Activated B cell treated with CpG ODN at 0.5 μM for 24 hours (primary cell): ENCODE data around the gene MYO1A. TPM values are rescaled to one million over a fixed set of nuclear protein-coding genes. Genes with fewer than 3 reads are reported as not detected.
"Not testable (repeated sequence)": the region's sequence is repeated elsewhere in the genome, so short reads cannot be mapped to it uniquely, and the experiment has no call there.

Experiments used
- ATAC-seq: fragments of 200-7000 bp; cut with Tn5 transposase; one replicate; pipeline ENCODE4 v1.10.0; 2021; ENCODE audit warnings: low read depth, mild to moderate bottlenecking, moderate library complexity
- CTCF ChIA-PET: fragments of 350-600 bp; sonication (Branson Sonifier 250); formaldehyde crosslinking; loops from one replicate; lab custom pipeline; 2021; ENCODE audit warnings: antibody characterized with exemption; lab: Charles Lee
- POLR2A ChIA-PET: fragments of 350-600 bp; sonication (Branson Sonifier 250); formaldehyde crosslinking; loops from one replicate; lab custom pipeline; 2021; ENCODE audit warnings: antibody characterized with exemption; lab: Charles Lee
- DNase-seq: peaks from one replicate; pipeline ENCODE4 v3.0.0; 2022
- H3K27ac Mint-ChIP-seq: one replicate; pipeline ENCODE4 v1.8.0; 2020; ENCODE audit warnings: mixed read lengths
- H3K27me3 Mint-ChIP-seq: one replicate; pipeline ENCODE4 v1.8.0; 2021; ENCODE audit warnings: mixed read lengths
- H3K36me3 Mint-ChIP-seq: one replicate; pipeline ENCODE4 v1.8.0; 2021; ENCODE audit warnings: low read depth, mixed read lengths
- H3K4me1 Mint-ChIP-seq: one replicate; pipeline ENCODE4 v1.8.0; 2021; ENCODE audit warnings: mixed read lengths
- H3K4me3 Mint-ChIP-seq: one replicate; pipeline ENCODE4 v1.8.0; 2020; ENCODE audit warnings: mild to moderate bottlenecking, mixed read lengths
- H3K9me3 Mint-ChIP-seq: one replicate; pipeline ENCODE4 v1.8.0; 2020; ENCODE audit warnings: mixed read lengths
- intact Hi-C: fragments of 100-400 bp; cut with micrococcal nuclease; formaldehyde crosslinking; loops from one replicate; pipeline ENCODE4 v1.15.1; 2024
- total RNA-seq: library from RNA; stranded (reverse); gene quantifications from 2 replicates; pipeline ENCODE4 v1.2.3, GENCODE V29; 2022
- TF ChIP-seq, protein P1 (sequence below): fragments of 200-600 bp; IDR thresholded peaks from one replicate; pipeline ENCODE4 v1.8.0; 2022; ENCODE audit warnings: antibody characterized with exemption, mild to moderate bottlenecking

Gene MYO1A
- total RNA-seq, 1 donor from 2014 or later: 0.71 TPM

DNA sequence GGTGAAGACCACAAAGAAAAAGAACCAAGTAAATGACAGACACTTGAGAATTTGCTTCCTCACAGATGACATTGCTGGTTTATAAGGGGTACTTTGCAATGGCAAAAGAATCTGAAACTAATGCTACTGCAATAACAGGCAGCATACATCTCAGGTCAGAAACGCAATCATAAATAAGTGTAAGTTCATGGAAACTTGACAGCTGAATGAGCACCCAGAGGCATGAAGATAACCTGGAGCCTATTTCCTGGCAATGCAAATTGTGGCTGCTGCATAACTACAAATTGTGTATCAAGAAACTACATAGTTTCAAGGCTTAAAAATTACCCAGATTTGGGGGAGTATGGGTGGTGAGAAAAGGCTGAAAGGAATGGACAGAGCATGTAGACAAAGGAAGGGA lies 8.5 kb upstream of the MYO1A start:
- peaks cover 61% of the 10 kb centered on the region for H3K4me1 Mint-ChIP-seq
- CTCF ChIA-PET: interaction anchor here (1.2 to 15.0 kb wide), 5 partner anchors 11 to 66 kb away, joined by 3 to 368 read pairs (median 6); partner anchors contain the start of genes STAT6 and ZBTB39
- H3K4me3 Mint-ChIP-seq: peak overlapping the region; percentile 50
- TF ChIP-seq, protein P1, sequence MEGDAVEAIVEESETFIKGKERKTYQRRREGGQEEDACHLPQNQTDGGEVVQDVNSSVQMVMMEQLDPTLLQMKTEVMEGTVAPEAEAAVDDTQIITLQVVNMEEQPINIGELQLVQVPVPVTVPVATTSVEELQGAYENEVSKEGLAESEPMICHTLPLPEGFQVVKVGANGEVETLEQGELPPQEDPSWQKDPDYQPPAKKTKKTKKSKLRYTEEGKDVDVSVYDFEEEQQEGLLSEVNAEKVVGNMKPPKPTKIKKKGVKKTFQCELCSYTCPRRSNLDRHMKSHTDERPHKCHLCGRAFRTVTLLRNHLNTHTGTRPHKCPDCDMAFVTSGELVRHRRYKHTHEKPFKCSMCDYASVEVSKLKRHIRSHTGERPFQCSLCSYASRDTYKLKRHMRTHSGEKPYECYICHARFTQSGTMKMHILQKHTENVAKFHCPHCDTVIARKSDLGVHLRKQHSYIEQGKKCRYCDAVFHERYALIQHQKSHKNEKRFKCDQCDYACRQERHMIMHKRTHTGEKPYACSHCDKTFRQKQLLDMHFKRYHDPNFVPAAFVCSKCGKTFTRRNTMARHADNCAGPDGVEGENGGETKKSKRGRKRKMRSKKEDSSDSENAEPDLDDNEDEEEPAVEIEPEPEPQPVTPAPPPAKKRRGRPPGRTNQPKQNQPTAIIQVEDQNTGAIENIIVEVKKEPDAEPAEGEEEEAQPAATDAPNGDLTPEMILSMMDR: no peak
- POLR2A ChIA-PET: interaction anchor here (0.6 to 2.2 kb wide), 5 partner anchors 11 to 787 kb away, joined by 3 to 7 read pairs (median 3); no protein-coding TSS in a partner anchor
- ATAC-seq (peak; percentile 59), DNase-seq (no peak)
- H3K9me3 Mint-ChIP-seq: no peaks in the 10 kb centered on the region
- intact Hi-C loops: no loop called here
- peaks cover 36% of the 10 kb centered on the region for H3K36me3 Mint-ChIP-seq
- peak overlapping the region; percentile 84 for H3K27ac Mint-ChIP-seq
- H3K27me3 Mint-ChIP-seq: no peaks in the 10 kb centered on the region

- H3K4me3 Mint-ChIP-seq: no peak overlapping the region
- ATAC-seq (no peak), DNase-seq (no peak)
- H3K27ac Mint-ChIP-seq: peak overlapping the region; percentile 43
- POLR2A ChIA-PET: interaction anchor here (0.9 to 1.7 kb wide), 2 partner anchors 10 to 55 kb away, joined by 4 to 5 read pairs; no protein-coding TSS in a partner anchor
- intact Hi-C loops: no loop called here
- H3K9me3 Mint-ChIP-seq: no peaks in the 10 kb centered on the region
- CTCF ChIA-PET: interaction anchor here (0.8 to 8.2 kb wide), 3 partner anchors 12 to 49 kb away, joined by 3 to 89 read pairs (median 4); partner anchors contain the start of gene ZBTB39
- no peaks in the 10 kb centered on the region for H3K27me3 Mint-ChIP-seq
- TF ChIP-seq, protein P1: no peak
- H3K4me1 Mint-ChIP-seq: peaks cover 52% of the 10 kb centered on the region
- peaks cover 34% of the 10 kb centered on the region for H3K36me3 Mint-ChIP-seq
Observed at GRCh38 chr12:57057067-57057751, 7.3 kb upstream of the MYO1A start.

GRCh38 chr12:57055824-57056223 lies 5.9 kb upstream of the MYO1A start:
- ATAC-seq: no peak
- POLR2A ChIA-PET: interaction anchor here (1.7 kb wide), 1 partner anchor 8 kb away, joined by 4 read pairs; no protein-coding TSS in a partner anchor

GRCh38 chr12:57053901-57054300 lies 4.0 kb upstream of the MYO1A start:
- POLR2A ChIA-PET, ATAC-seq: not testable (repeated sequence)

More at GRCh38 chr12:57055824-57056223, 5.9 kb upstream of the MYO1A start:
- Mint-ChIP-seq H3K4me3 (no peak overlapping the region), H3K27me3 (no peaks in the 10 kb centered on the region), H3K36me3 (peaks cover 32% of the 10 kb centered on the region), H3K27ac (no peak overlapping the region), H3K4me1 (peaks cover 50% of the 10 kb centered on the region), H3K9me3 (no peaks in the 10 kb centered on the region)
- CTCF ChIA-PET: interaction anchor here (0.8 to 8.2 kb wide), 2 partner anchors 48 to 66 kb away, joined by 3 to 89 read pairs; partner anchors contain the start of gene ZBTB39
- DNase-seq: no peak
- intact Hi-C loops: no loop called here
- TF ChIP-seq, protein P1: no peak

GRCh38 chr12:57053146-57053545 lies 3.2 kb upstream of the MYO1A start:
- H3K9me3 Mint-ChIP-seq, intact Hi-C loops, ATAC-seq, H3K27ac Mint-ChIP-seq, H3K4me3 Mint-ChIP-seq, H3K36me3 Mint-ChIP-seq, DNase-seq, H3K27me3 Mint-ChIP-seq, POLR2A ChIA-PET: not testable (repeated sequence)
- CTCF ChIA-PET: interaction anchor here (1.0 to 1.5 kb wide), 3 partner anchors 22 to 74 kb away, joined by 3 to 5 read pairs (median 4); partner anchors contain the start of gene STAT6
- H3K4me1 Mint-ChIP-seq: peaks cover 26% of the 10 kb centered on the region

More at GRCh38 chr12:57053901-57054300, 4.0 kb upstream of the MYO1A start:
- CTCF ChIA-PET, intact Hi-C loops, H3K9me3 Mint-ChIP-seq, H3K27ac Mint-ChIP-seq, DNase-seq, H3K4me3 Mint-ChIP-seq, H3K27me3 Mint-ChIP-seq: not testable (repeated sequence)
- peaks cover 15% of the 10 kb centered on the region for H3K36me3 Mint-ChIP-seq
- peaks cover 33% of the 10 kb centered on the region for H3K4me1 Mint-ChIP-seq

- Mint-ChIP-seq H3K36me3 (no peaks in the 10 kb centered on the region), H3K4me3 (no peak overlapping the region), H3K27ac (no peak overlapping the region), H3K27me3 (no peaks in the 10 kb centered on the region), H3K4me1 (peaks cover 28% of the 10 kb centered on the region), H3K9me3 (no peaks in the 10 kb centered on the region)
- intact Hi-C loops: no loop called here
- TF ChIP-seq, protein P1: no peak
- CTCF ChIA-PET: no interaction called here
- ATAC-seq (no peak), DNase-seq (no peak)
- POLR2A ChIA-PET: no interaction called here
Observed at GRCh38 chr12:57051011-57051410, 1.1 kb upstream of the MYO1A start.
